Endothelial cell of umbilical vein (primary cell): ENCODE data around the gene SLC5A4. TPM values are rescaled to one million over a fixed set of nuclear protein-coding genes. Genes with fewer than 3 reads are reported as not detected.

Source experiments
- BruUV-seq: library from RNA; stranded (reverse); fragments of 400-500 nt; replicated peaks from 2 replicates; lab custom pipeline; 2021; lab: Mats Ljungman, UMichigan
- CTCF ChIA-PET: fragments of 300-600, 350-600 bp; sonication (Branson Sonifier 250); formaldehyde crosslinking; loops from one replicate; lab custom pipeline; 2021; ENCODE audit warnings: antibody characterized with exemption, inconsistent platforms; lab: Charles Lee
- POLR2A ChIA-PET: fragments of 300-600, 350-600 bp; sonication (Branson Sonifier 250); formaldehyde crosslinking; loops from one replicate; lab custom pipeline; 2021; ENCODE audit warnings: antibody characterized with exemption, inconsistent platforms; lab: Charles Lee
- DNase-seq: peaks from one replicate; pipeline ENCODE4 v3.0.0-alpha.2; 2011; ENCODE audit warnings: low read depth, low spot score
- FAIRE-seq: peaks from 2 replicates; lab custom pipeline; 2011; peaks lifted over from hg19 to GRCh38; lab: Jason Lieb, UNC
- H2AFZ ChIP-seq: 2 replicates; pipeline ENCODE4 v1.6.0; 2012; ENCODE audit warnings: low read depth, low read length, control low read depth, inconsistent platforms
- H3K27ac ChIP-seq: 2 replicates; pipeline ENCODE4 v1.5.1; 2011; ENCODE audit warnings: low read depth, mild to moderate bottlenecking, control low read depth, low read length, moderate library complexity; ENCODE audit not compliant: insufficient read depth
- H3K27me3 ChIP-seq, 2 experiments: 2 replicates each; pipeline versions ENCODE4 v1.6.0 to v1.6.1; 2011; ENCODE audit warnings: low read length in 2 of 2, mixed read lengths in 1 of 2; ENCODE audit not compliant: control insufficient read depth in 2 of 2, insufficient read depth in 2 of 2
- H3K36me3 ChIP-seq, 2 experiments: 2 replicates in 1 of 2; 3 replicates in 1 of 2; pipeline ENCODE4 v1.5.1; 2011; ENCODE audit warnings: low read length in 2 of 2, mild to moderate bottlenecking in 1 of 2, moderate library complexity in 1 of 2; ENCODE audit not compliant: control insufficient read depth in 2 of 2, insufficient read depth in 2 of 2; ENCODE audit errors: extremely low read depth in 1 of 2
- H3K4me1 ChIP-seq: 3 replicates; pipeline ENCODE4 v1.5.1; 2011; ENCODE audit warnings: mild to moderate bottlenecking, low read length; ENCODE audit not compliant: control insufficient read depth, insufficient read depth; ENCODE audit errors: extremely low read depth
- H3K4me2 ChIP-seq: 2 replicates; pipeline ENCODE4 v1.6.1; 2011; ENCODE audit warnings: low read length, control low read depth, mixed read lengths; ENCODE audit not compliant: insufficient read depth
- H3K4me3 ChIP-seq, 3 experiments: fragments of 200-600 bp in 1 of 3; sonication (generic), shearing (Covaris generic) in 1 of 3; replicated peaks in 1 of 3; 2 replicates each; pipeline ENCODE4 v1.5.1; 2011 to 2016; ENCODE audit warnings: control low read depth in 3 of 3, low read length in 3 of 3, mild to moderate bottlenecking in 2 of 3, inconsistent platforms in 1 of 3, low read depth in 1 of 3, moderate library complexity in 1 of 3; ENCODE audit not compliant: insufficient read depth in 1 of 3
- H3K79me2 ChIP-seq: 2 replicates; pipeline ENCODE4 v1.6.0; 2012; ENCODE audit warnings: low read length, inconsistent platforms; ENCODE audit not compliant: control insufficient read depth, insufficient read depth
- H3K9ac ChIP-seq: replicated peaks from 2 replicates; pipeline ENCODE3; 2011; ENCODE audit warnings: low read length, control low read depth; ENCODE audit not compliant: insufficient read depth; ENCODE audit errors: extremely low read depth
- H3K9me1 ChIP-seq: replicated peaks from 3 replicates; pipeline ENCODE4 v1.6.0; 2011; ENCODE audit warnings: mild to moderate bottlenecking, low read length; ENCODE audit not compliant: control insufficient read depth, insufficient read depth; ENCODE audit errors: extremely low read depth
- H3K9me3 ChIP-seq: replicated peaks from 2 replicates; pipeline ENCODE4 v1.5.1; 2012; ENCODE audit warnings: low read length, inconsistent platforms; ENCODE audit not compliant: control insufficient read depth, insufficient read depth
- H4K20me1 ChIP-seq: replicated peaks from 2 replicates; pipeline ENCODE3; 2011; ENCODE audit warnings: mild to moderate bottlenecking, low read length; ENCODE audit not compliant: control insufficient read depth, insufficient read depth; ENCODE audit errors: extremely low read depth
- CTCF ChIP-seq, 2 donors: IDR thresholded peaks; 1 replicate in 1 of 2; 2 replicates in 1 of 2; pipeline ENCODE4 v1.5.1; 2011; ENCODE audit warnings: low read length in 2 of 2, mild to moderate bottlenecking in 2 of 2, moderate library complexity in 2 of 2, control low read depth in 1 of 2, inconsistent platforms in 1 of 2, low read depth in 1 of 2; ENCODE audit not compliant: insufficient read depth in 1 of 2; ENCODE audit errors: extremely low read depth in 1 of 2
- EZH2 ChIP-seq: IDR thresholded peaks from 2 replicates; pipeline ENCODE4 v1.6.1; 2012; ENCODE audit warnings: borderline replicate concordance, low read depth, mild to moderate bottlenecking, moderate library complexity, low read length, inconsistent platforms; ENCODE audit not compliant: severe bottlenecking
- FOS ChIP-seq: IDR thresholded peaks from 2 replicates; pipeline ENCODE4 v1.6.1; 2011; ENCODE audit warnings: mild to moderate bottlenecking, low read length, moderate library complexity, borderline replicate concordance; ENCODE audit not compliant: insufficient read depth
- GATA2 ChIP-seq: IDR thresholded peaks from 2 replicates; pipeline ENCODE4 v1.7.0; 2011; ENCODE audit warnings: low read depth, mild to moderate bottlenecking, moderate library complexity, mixed read lengths, low read length; ENCODE audit not compliant: insufficient read length, insufficient read depth
- JUN ChIP-seq: IDR thresholded peaks from 2 replicates; pipeline ENCODE4 v1.6.1; 2011; ENCODE audit warnings: borderline replicate concordance, low read depth; ENCODE audit not compliant: insufficient read length, insufficient read depth
- MAX ChIP-seq: IDR thresholded peaks from 2 replicates; pipeline ENCODE4 v1.6.1; 2011; ENCODE audit not compliant: insufficient read depth, insufficient read length
- MYC ChIP-seq: IDR thresholded peaks from one replicate; pipeline ENCODE4 v1.6.1; 2011; ENCODE audit warnings: mild to moderate bottlenecking, low read depth, low read length
- POLR2A ChIP-seq: IDR thresholded peaks from 2 replicates; pipeline ENCODE4 v1.6.1; 2012; ENCODE audit warnings: low read depth, mild to moderate bottlenecking, control low read depth, low read length
- POLR2AphosphoS5 ChIP-seq: IDR thresholded peaks from 2 replicates; pipeline ENCODE4 v1.6.1; 2012; ENCODE audit warnings: low read depth, mild to moderate bottlenecking, control low read depth, low read length, moderate library complexity; ENCODE audit not compliant: insufficient read depth
- dilution Hi-C: fragments of 300-500 bp; cut with MboI; formaldehyde crosslinking; loops from one replicate; pipeline ENCODE4 v1.15.0; 2019; ENCODE audit warnings: low sequenced_read_pairs; ENCODE audit not compliant: extremely low pct_ligation_motif_present
- intact Hi-C: fragments of 100-400 bp; cut with micrococcal nuclease; formaldehyde crosslinking; loops from one replicate; pipeline ENCODE4 v1.10.0; 2022
- polyA plus RNA-seq, 4 experiments: library from polyadenylated mRNA; depleted of rRNA in 3 of 4; stranded (reverse) in 3 of 4; unstranded in 1 of 4; fragments of >200 nt; gene quantifications; 2 replicates each; pipeline versions ENCODE4 v1.2.1 to v1.2.3, GENCODE V29; 2011 to 2012; ENCODE audit warnings: missing spikeins in 1 of 4
- total RNA-seq: library from RNA; stranded (reverse); gene quantifications from 2 replicates; pipeline ENCODE4 v1.2.3, GENCODE V29; 2021

Gene SLC5A4
- total and polyA plus RNA-seq, 2 donors (not counting 3 experiments of a cell fraction or from before 2014, with no cell fraction given): 1.5 to 2.8 TPM

- no peak overlapping the region for H3K9ac ChIP-seq
- H4K20me1 ChIP-seq: no peaks in the 10 kb centered on the region
- ChIA-PET POLR2A (no interaction called here), CTCF (interaction anchor here (0.9 to 3.0 kb wide), 2 partner anchors 122 to 292 kb away, joined by 3 to 7 read pairs; no protein-coding TSS in a partner anchor)
- H2AFZ ChIP-seq: no peak overlapping the region
- no peak for TF ChIP-seq JUN
- no peak for TF ChIP-seq MAX
- TF ChIP-seq POLR2A: no peak
- TF ChIP-seq MYC: no peak
- TF ChIP-seq EZH2: no peak
- no peak for TF ChIP-seq GATA2
- no peak for TF ChIP-seq POLR2AphosphoS5
- TF ChIP-seq CTCF (IDR thresholded peaks at IDR 0.05; ENCODE audit: extremely low read depth in 1 of 2, insufficient read depth in 1 of 2, low read depth in 1 of 2, low read length in 2 of 2): no peak
- TF ChIP-seq FOS: no peak
- H3K4me1 ChIP-seq: peaks cover 5% of the 10 kb centered on the region
- H3K4me3 ChIP-seq: no peak overlapping the region
- no peaks in the 10 kb centered on the region for H3K36me3 ChIP-seq
- no peak for DNase-seq
- H3K9me3 ChIP-seq: no peaks in the 10 kb centered on the region
- no TSS peak for BruUV-seq
- dilution Hi-C loops (no loop called here), intact Hi-C loops (loop anchor here (5.0 kb wide), 1 partner anchor 602 kb away; no protein-coding TSS in a partner anchor)
- no peaks in the 10 kb centered on the region for H3K27me3 ChIP-seq
- no peak overlapping the region for H3K27ac ChIP-seq
- no peak for FAIRE-seq
- H3K79me2 ChIP-seq: no peaks in the 10 kb centered on the region
- no peaks in the 10 kb centered on the region for H3K9me1 ChIP-seq
- no peak overlapping the region for H3K4me2 ChIP-seq
Measured at GRCh38 chr22:32269316-32269715, 14.2 kb upstream of the SLC5A4 start.
